GM19240 (cell line): Measurements from ENCODE around the gene PTPRG.

Experiments
- DNase-seq: peaks from one replicate; pipeline ENCODE4 v3.0.0; 2011; ENCODE audit warnings: low spot score; ENCODE audit not compliant: insufficient read length

The PTPRG gene

DNA sequence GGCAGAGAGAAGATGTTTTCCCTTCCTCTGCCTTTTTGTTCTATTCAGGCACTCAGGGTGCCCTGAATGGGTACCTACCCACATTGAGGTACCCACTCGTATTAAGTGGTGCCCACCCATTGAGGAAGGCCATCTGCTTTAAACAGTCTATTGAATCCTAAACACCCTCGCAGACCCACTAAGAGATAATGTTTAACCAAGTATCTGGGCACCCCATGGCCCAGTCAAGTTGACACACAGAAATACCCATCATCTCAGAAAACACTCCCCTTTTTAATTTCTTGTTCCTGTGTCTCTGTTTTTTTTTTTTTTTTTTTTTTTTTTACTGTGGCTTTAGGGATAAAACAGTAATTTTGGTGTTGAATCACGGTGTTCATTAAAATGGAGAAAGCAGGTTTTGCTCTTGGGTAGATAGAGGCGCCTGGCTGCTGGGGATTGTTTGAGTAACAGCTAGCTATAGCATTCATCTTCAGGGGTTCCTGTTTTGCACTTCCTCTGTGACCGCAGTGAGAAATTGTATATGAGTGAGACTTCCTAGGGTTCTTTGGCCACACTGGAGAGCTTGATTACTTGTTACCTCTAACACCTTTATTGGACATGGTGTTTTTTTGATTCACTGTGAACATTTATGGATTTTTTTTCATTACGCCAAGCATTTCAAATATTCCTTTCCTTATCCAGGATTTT is 259.1 kb downstream of the PTPRG start:
- no peak for DNase-seq

DNA sequence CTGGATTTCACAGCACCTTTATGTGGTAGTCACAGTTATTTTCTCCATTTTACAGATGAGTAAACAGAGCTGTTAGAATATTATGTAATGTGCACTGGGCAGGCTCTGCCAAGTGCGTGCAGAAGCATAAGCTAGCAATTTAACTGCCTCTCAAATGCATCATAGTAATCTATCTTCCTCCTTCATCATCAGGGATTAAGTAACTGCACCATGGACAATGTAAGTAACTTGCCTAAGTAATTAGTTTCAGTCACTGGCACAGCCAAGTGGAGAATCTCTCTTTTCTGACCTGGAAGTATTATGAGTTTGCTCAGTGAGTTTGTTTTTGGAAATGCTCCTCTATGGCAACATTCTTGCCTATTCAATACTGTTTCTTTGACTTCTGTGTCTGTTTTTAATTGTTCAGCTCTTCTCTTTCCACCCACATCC is 260.5 kb downstream of the PTPRG start:
- no peak for DNase-seq

DNA sequence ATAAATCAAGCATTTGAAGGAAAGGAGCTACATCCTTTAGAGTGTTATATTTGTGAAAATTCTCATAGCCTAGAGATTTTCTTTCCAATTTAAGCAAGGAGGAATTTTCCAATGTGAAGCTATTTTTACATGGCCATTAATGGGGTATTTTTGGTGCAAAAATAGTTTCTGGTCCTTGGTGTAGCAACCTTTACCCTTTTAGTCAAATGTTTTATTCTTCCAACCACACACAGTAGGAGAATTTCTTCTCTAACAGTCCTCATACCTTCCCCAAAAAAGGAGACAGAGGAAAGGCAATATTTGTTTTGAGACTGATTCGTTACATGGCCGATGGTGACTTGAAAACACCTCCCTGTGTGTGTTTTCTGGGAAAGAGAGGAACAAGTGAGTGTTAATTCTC is 261.2 kb downstream of the PTPRG start:
- DNase-seq = no peak

DNA sequence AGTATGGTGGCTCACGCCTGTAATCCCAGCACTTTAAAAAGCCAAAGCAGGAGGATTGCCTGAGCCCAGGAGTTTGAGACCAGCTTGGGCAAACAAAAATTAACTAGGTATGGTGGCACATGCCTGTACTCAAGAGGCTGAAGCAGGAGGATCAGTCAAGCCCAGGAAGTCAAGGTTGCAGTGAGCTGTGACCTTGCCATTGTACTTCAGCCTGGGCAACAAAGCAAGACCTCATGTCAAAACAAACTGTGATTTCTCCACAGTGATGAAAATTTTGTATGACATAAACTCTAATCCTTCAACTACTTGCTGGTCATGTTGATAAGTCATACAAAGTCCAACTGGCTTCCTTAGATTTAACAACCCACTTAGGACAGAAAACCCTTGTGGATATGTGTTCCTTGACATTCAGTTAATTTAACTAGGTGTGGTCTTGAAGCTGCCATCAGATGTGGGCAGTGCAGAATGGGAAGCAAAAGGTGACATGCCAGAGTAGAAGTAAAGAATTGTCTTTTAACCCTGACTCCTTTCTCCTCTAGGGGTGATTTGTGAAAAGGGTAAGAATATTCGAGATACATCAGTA is 263.3 kb downstream of the PTPRG start:
- no peak for DNase-seq

DNA sequence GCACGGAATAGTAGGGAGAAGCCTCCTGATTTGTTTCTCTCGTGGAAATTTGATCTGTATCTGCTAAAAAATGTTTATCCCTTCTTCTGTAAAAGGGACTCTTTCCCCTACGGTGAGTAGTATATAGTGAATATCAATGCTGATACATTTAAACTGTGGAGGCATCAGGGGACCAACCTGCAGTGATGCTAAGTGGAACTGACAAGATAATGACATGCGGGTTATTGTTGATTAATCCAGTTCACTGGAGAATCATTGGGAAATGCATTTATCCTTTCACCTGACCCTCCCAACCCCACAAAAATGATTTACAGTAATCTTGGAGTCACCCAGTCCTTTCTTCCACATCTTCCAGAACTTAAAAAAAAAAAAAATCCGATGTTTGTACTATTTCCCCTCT is 264.8 kb downstream of the PTPRG start:
- DNase-seq = no peak

DNA sequence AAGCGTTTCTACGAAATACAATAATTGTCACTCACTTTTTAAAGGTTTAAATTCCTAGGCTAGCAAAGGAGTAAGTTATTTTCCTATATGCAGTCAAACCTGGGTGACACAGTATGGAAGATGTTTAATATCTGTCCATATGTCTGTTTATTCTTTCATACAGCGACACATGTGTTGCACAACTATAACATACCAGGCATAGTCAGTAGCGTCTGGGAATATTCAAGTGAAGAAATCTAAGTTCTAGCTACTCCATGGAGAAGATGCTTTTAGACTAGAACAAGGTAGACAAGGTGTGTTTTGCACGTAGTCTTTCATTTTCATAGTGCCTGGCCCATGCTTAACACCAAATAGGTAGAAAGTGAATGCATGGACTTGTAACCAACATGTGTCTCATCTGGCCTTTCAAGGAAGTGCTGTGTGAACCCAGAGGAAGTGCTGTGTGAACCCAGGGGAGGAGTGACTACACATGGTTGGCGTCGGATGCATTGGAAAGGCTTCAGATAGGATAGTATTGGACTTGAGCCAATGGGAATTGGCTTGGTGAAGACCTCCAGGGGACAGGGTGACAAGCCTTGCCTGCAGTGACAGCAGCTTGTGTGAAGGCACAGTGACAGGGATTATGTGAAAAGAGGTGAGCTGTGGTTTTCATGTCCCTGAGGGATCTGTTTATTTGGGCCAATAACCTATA is 267.0 kb downstream of the PTPRG start:
- no peak for DNase-seq

DNA sequence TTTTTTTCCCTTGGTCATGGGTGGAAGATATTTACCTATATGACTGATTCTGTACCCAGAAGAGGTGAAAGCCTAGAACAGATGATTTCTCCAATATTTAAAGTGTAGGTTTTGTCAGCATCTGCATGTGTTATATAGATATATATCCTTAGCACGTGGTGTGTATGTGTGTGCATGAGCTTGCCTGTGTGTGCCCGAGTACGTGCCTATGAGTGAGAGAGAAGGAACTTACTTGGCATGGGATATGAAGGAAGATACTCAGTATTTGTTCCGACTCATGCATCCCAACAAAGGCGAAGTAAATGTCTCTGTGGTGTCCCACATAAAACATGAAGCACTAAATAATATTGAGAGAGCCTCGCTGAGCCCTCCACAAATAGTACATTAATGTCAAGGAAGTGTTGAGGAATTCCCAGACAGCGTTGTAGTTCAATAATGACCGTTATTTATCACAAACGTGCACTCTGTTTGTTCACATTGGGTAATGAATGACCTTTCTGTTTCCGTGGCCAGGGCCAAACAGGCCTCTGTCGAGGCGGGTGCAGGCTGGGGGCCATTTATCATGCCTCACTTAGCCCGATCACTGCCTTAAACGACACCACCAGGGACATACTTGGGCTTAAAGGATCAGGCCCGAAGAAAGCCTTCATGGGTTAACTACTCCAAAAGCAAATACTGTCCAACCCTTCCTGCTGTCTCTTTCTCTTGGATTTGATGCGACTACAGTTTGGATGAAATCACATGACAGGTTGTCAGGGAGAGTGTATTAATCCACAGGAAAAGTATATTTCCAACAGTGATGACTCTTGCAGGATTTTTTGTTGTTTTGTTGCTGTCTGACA is 267.7 kb downstream of the PTPRG start:
- DNase-seq = no peak

DNA sequence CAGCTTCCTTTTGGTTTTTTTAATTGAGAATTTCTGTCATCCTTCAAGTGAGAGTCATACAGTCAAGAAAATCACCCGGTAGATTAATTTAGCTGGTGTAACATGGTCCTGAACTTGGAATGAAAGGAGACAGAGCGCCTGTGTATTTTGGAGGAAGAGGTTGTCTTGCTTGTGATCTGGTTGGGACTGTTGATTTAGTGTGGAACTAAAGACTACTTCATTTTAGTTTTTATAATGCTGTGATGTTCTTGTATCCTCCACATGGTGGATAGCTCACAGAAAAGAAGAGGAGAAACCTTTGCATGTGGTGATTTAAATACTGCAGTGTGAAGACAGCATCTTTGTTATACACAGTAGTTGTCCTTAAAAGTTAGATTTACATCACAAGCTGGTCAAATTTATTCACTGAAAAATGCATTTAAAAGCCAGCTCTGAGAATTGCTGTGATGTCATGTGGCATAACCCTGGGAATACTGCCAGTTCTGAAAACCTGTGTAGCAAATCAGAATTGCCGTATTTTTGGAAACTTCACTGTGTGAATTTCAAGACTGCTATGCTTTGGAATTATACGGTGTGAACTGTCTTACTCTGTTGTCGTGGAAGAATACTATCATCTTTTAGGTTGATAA is 268.5 kb downstream of the PTPRG start:
- no peak for DNase-seq

DNA sequence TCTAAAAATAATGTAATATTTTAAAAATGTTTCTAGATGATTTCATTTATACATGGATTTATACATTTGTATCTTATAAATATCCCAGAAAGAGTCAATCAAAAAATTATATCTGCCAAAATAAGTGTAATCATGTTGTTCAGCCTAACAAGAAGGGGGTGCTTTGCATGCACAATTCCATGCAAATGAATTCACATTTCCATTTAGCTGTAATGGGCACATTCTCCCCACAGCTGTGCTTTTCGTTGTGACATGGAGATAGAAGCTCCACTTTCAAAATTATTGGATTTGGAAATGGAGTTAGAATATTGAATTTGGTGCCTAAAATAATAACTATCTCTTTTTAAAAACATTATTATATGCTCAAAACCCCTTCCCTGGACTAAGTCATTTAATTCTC is 270.6 kb downstream of the PTPRG start:
- DNase-seq = no peak

DNA sequence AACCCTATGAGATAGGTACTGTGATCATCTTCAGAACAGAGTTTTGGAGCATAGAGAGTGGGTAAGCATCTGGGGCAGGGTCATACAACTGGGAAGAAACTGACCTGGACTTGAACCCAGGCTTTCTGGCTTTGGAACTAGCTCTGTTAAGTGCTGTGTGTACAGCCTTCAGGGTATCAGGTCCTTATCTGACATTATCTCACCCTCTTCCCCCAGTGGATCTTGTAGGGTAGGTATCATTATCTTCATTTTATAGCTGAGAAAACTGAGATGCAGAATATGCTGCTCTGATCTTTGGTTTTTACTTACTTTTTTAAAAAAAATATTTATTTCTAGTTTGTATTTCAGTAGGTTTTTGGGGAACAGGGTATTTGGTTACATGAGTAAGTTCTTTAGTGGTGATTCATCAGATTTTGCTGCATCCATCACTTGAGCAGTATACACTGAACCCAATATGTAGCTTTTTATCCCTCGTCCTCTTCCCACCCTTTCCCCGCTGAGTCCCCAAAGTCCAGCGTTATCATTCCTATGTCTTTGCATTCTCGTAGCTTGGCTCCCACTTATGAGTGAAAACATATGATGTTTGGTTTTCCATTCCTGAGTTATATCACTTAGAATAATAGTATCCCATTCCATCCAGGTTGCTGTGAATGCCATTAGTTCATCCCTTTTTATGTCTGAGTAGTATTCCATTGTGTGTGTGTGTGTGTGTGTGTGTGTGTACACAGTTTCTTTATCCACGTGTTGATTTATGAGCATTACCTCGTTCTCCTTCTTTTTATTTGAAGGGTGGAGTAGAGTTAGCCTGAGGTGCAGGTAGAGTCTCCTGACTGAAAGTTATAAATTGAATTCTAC is 271.2 kb downstream of the PTPRG start:
- no peak for DNase-seq

DNA sequence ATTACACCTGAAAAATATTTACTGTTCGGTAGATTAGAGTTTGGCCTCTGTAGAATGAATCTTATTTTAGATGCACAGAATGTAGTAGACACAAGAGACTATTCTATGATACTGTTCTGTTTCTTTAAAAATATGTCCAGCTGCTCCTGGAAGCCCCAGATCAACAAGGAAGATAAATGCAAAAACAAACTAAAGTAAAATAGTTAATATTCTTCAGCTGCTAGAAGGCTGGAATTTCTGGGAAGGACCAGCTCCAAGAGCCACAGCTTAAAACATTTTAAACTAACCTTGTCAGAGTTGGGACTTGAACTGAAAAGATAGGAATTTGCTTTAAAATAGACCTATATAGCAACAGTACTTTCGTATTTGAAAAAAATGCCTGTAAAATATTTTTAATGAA is 277.9 kb downstream of the PTPRG start:
- DNase-seq = no peak

DNA sequence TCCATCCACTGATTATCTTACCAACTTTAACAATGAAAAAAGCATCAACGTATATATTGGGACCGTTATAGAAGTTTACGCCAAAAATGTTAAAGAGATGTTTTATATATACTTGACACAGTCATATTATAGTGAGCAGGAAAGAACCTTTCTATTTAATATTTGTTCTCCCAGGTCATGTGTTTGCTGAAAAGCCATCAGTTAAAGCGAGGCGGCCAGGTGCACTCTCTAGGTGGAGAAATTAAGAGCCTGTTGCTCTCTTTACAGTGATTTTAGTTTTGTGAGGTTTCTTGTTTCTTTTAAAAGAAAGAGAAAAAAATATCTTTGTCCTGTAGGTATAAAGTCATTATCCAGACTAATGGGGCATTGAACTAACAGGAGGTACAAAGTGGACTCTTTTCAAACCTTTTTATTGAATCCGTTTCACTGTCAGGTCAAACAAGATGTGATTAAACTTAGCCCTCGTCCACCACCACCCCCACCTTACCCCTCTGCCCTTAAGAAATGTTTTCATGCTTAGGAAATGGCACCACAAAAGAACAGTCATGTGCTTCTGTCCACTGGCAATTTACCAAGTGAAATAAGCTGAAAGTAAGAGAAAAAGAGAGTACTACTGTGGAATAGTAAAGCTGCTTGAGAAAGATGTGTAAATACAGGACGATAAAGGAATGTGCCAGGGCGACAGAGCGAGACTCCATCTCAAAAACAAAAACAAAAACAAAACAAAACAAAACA is 279.9 kb downstream of the PTPRG start:
- no peak for DNase-seq

DNA sequence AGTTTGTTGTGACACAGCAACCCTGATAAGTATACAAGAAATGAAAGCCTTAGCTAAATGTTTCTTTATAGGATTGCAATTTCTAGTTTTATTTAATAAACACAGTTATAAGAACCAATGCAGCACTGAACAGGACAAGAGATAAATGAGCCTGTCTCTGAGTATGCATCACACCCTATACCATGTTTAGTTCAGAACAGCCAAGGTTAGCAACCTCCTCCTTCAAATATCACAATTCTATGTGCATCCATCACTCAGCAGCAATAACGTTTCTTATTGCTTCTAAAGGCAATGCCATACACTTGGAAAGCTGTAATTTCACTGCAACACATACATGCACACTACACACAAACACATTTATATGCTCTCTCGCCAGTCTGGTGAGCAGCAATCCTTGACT is 280.6 kb downstream of the PTPRG start:
- DNase-seq = no peak

DNA sequence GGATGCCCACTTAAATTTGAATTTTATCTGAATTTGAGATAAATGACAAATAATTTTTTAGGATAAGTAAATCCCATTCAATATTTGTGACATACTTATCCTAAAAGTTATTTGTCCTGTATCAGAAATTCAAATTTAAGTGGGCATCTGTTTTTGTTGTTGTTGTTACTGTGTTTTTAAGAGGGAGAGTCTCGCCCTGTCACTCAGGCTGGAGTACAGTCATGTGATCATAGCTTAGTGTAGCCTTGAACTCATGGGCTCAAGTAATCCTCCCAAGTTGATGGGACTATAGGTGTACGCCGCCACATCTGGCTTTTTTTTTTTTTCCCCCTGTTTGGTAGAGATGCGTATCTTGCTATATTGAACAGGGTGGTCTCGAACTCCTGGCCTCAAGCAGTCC is 283.0 kb downstream of the PTPRG start:
- no peak for DNase-seq

DNA sequence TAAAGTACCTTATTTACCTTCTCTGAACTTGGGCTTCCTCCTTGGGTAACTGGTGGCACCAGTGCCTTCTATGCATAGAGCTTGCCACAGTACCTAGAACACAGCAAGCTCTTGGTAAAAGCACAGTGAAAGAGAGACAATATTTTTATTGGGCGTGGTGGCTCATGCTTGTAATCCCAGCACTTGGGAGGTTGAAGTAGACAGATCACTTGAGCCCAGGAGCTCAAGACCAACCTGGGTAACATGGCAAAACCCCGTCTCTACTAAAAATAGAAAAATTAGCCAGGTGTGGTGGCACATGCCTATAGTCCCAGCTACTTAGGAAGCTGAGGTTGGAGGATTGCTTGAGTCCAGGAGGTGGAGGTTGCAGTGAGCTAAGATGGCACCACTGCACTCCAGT is 285.1 kb downstream of the PTPRG start:
- no peak for DNase-seq

DNA sequence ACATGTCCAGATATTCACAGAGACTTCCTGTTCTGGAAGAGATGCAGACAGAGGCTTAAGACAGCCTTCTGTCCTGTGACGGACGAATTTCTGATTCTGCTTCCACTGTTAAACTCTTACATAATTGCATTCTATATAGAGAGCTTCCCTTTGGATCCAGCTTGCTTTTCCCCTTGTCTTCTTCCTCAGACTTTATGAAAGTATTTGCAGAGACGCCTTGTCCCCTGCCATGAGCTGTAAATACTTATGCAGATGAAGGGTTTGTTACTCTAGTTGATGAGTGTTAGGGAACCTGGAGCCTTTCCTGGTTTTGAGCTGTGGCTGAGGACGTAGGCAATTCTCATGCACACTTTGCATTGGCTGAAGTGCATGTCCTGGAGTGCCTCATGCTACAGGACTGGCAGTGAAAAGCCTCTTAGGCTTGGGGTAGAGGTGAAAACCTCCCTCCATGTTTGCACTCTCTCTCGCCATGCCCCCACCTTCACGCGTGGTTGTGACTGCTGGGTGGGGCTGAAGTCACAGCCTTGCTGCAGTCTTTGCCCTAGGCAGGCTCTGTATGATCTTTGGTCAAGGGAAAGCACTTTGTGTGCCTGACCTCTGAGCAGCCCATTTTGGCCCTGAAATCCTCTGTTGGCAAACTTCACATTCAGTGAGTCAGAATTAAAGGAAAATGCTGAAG is 286.6 kb downstream of the PTPRG start:
- DNase-seq = no peak

DNA sequence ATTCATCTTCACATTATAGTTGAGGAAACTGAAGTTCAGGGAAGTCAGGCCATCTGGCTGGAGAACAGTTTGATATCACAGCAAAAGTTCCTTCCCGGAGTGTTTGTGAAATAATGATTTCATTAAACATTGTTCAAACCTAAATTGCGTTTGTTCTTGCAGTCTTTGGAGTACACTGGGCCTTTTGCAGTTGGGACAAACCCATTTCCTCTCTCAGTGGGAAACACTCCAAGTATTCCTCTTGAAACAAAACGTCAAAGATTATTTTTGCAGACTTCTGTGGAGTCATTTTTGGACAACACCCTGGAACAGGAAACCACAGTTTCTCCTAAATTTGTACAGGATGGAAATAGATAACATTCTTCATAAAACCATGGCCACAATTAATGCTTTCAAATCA is 287.5 kb downstream of the PTPRG start:
- no peak for DNase-seq

DNA sequence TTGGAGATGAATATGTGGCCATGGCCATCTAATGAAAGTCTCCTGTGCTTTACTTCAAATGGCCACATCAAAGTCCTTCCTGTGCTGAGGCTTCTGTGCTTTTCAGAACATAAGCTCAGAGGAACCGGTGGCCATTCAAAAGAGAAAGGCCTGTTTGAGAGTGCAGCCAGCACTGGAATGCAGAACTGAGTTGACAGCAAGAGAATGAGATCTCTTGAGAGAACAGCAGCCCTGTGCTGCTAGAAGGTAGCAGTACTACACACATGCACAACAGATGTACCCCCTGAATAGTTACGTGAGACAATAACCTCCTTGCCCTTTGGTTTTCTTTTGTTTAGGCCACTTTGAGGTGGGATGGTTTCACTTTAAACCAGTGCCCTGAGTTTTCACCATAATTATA is 292.5 kb downstream of the PTPRG start:
- no peak for DNase-seq

DNA sequence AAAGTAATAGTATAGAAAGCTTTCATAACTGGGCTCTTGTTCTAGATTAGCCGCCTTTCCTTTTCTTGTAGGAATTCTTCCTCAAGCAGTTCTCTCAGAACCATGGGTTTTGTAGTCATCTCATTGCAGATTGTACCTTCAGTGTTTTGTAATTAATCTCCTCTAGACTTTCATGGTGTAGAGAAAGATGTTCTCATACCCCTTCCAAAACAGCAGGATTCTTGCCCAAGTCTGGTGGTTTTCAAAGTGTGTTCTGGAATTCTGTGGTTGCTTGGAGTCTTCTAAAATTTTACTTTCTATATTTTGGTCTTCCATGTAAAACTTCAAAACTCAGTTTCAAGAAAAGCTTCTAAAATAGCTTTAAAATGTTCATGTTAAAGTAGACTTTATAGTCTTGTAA is 293.8 kb downstream of the PTPRG start:
- DNase-seq = no peak
